IMR-90 (cell line): ENCODE measurements around the gene PCYT2. TPM values are rescaled to one million over a fixed set of nuclear protein-coding genes. Genes with fewer than 3 reads are reported as not detected.

Experiments used
- ATAC-seq: fragments of 200-7000 bp; cut with Tn5 transposase; 2 replicates; pipeline ENCODE4 v1.9.1; 2020; ENCODE audit warnings: low read depth, mild to moderate bottlenecking, moderate library complexity
- BruUV-seq: library from RNA; stranded (reverse); fragments of 400-500 nt; replicated peaks from 2 replicates; lab custom pipeline; 2021; lab: Mats Ljungman, UMichigan
- CTCF ChIA-PET: fragments of 300-600 bp; formaldehyde crosslinking; extraction: SDS; loops from one replicate; lab custom pipeline; 2021; ENCODE audit warnings: antibody characterized with exemption; lab: Yijun Ruan, JAX
- POLR2A ChIA-PET: fragments of 300-600 bp; sonication (Branson Sonifier 250); formaldehyde crosslinking; loops from one replicate; lab custom pipeline; 2022; ENCODE audit warnings: antibody characterized with exemption; ENCODE audit not compliant: unreplicated experiment; lab: Charles Lee
- DNase-seq: peaks from one replicate; pipeline ENCODE4 v3.0.0; 2013
- H2AFZ ChIP-seq: replicated peaks from 2 replicates; pipeline ENCODE3; 2013; ENCODE audit warnings: low read length, mild to moderate bottlenecking; ENCODE audit not compliant: poor library complexity
- H2AK5ac ChIP-seq: 2 replicates; pipeline ENCODE4 v1.6.1; 2013; ENCODE audit warnings: low read depth, low read length, inconsistent platforms
- H2AK9ac ChIP-seq: replicated peaks from 2 replicates; pipeline ENCODE3; 2013; ENCODE audit warnings: mild to moderate bottlenecking, low read depth, low read length, moderate library complexity; ENCODE audit not compliant: poor library complexity
- H2BK120ac ChIP-seq: 2 replicates; pipeline ENCODE4 v1.6.1; 2013; ENCODE audit warnings: low read depth, low read length, inconsistent platforms
- H2BK15ac ChIP-seq: 3 replicates; pipeline ENCODE4 v1.6.1; 2013; ENCODE audit warnings: low read depth, low read length, inconsistent platforms
- H2BK20ac ChIP-seq: 2 replicates; pipeline ENCODE4 v1.6.1; 2013; ENCODE audit warnings: low read depth, mild to moderate bottlenecking, inconsistent platforms, low read length, moderate library complexity
- H2BK5ac ChIP-seq: 2 replicates; pipeline ENCODE4 v1.6.1; 2013; ENCODE audit warnings: mild to moderate bottlenecking, low read depth, low read length, inconsistent platforms; ENCODE audit not compliant: poor library complexity, severe bottlenecking
- H3K14ac ChIP-seq: replicated peaks from 2 replicates; pipeline ENCODE4 v1.6.1; 2013; ENCODE audit warnings: low read depth, low read length, inconsistent platforms
- H3K18ac ChIP-seq: 2 replicates; pipeline ENCODE4 v1.6.1; 2013; ENCODE audit warnings: low read depth, low read length, control low read depth
- H3K23ac ChIP-seq: 2 replicates; pipeline ENCODE4 v1.6.1; 2013; ENCODE audit warnings: low read depth, low read length, inconsistent platforms
- H3K27ac ChIP-seq: 2 replicates; pipeline ENCODE4 v1.5.1; 2013; ENCODE audit warnings: mild to moderate bottlenecking, control low read depth, low read length; ENCODE audit not compliant: insufficient read depth
- H3K27me3 ChIP-seq: 2 replicates; pipeline ENCODE4 v1.6.1; 2013; ENCODE audit warnings: low read length; ENCODE audit not compliant: control insufficient read depth, insufficient read depth
- H3K36me3 ChIP-seq: 2 replicates; pipeline ENCODE4 v1.6.1; 2013; ENCODE audit warnings: low read length, mixed read lengths; ENCODE audit not compliant: control insufficient read depth, insufficient read depth
- H3K4ac ChIP-seq: 2 replicates; pipeline ENCODE4 v1.6.1; 2013; ENCODE audit warnings: low read depth, low read length, inconsistent platforms
- H3K4me1 ChIP-seq: 2 replicates; pipeline ENCODE4 v1.6.1; 2013; ENCODE audit warnings: low read length, mixed read lengths; ENCODE audit not compliant: control insufficient read depth, insufficient read depth
- H3K4me2 ChIP-seq: 2 replicates; pipeline ENCODE4 v1.6.1; 2013; ENCODE audit warnings: low read depth, mild to moderate bottlenecking, control low read depth, low read length, moderate library complexity
- H3K4me3 ChIP-seq: 2 replicates; pipeline ENCODE4 v1.5.1; 2013; ENCODE audit warnings: low read depth, mild to moderate bottlenecking, control low read depth, low read length, moderate library complexity; ENCODE audit not compliant: insufficient read depth
- H3K56ac ChIP-seq: 2 replicates; pipeline ENCODE4 v1.6.1; 2013; ENCODE audit warnings: low read length, inconsistent platforms; ENCODE audit not compliant: insufficient read depth; ENCODE audit errors: extremely low read depth
- H3K79me1 ChIP-seq, 2 experiments: 2 replicates each; pipeline ENCODE4 v1.6.1; 2013; ENCODE audit warnings: low read length in 2 of 2, inconsistent platforms in 1 of 2, low read depth in 1 of 2
- H3K9ac ChIP-seq: 2 replicates; pipeline ENCODE4 v1.6.1; 2013; ENCODE audit warnings: low read depth, low read length, control low read depth
- H3K9me1 ChIP-seq: 2 replicates; pipeline ENCODE4 v1.6.1; 2013; ENCODE audit warnings: low read length, inconsistent platforms; ENCODE audit not compliant: insufficient read depth
- H3K9me3 ChIP-seq: 2 replicates; pipeline ENCODE4 v1.6.1; 2013; ENCODE audit warnings: low read length; ENCODE audit not compliant: control insufficient read depth, insufficient read depth
- H4K20me1 ChIP-seq: 2 replicates; pipeline ENCODE4 v1.6.1; 2013; ENCODE audit warnings: low read length, inconsistent platforms; ENCODE audit not compliant: insufficient read depth
- H4K5ac ChIP-seq: 2 replicates; pipeline ENCODE4 v1.6.1; 2013; ENCODE audit warnings: mild to moderate bottlenecking, low read depth, low read length, control low read depth
- H4K8ac ChIP-seq, 2 experiments: 2 replicates each; pipeline ENCODE4 v1.6.1; 2013; ENCODE audit warnings: low read depth in 2 of 2, low read length in 2 of 2, control low read depth in 1 of 2, inconsistent platforms in 1 of 2
- H4K91ac ChIP-seq: 2 replicates; pipeline ENCODE4 v1.6.1; 2013; ENCODE audit warnings: low read depth, low read length, inconsistent platforms; ENCODE audit not compliant: insufficient read depth
- BHLHE40 ChIP-seq: fragments of 150-350 bp; IDR thresholded peaks from 2 replicates; pipeline ENCODE4 v1.6.1; 2016; ENCODE audit warnings: mild to moderate bottlenecking, low read depth, low read length
- CEBPB ChIP-seq: IDR thresholded peaks from 2 replicates; pipeline ENCODE4 v1.6.1; 2012; ENCODE audit warnings: low read depth, low read length, improper control_type of control experiment
- CHD1 ChIP-seq: IDR thresholded peaks from 2 replicates; pipeline ENCODE4 v1.6.1; 2012; ENCODE audit warnings: low read depth, low read length, improper control_type of control experiment
- CTCF ChIP-seq: conservative IDR thresholded peaks from 2 replicates; pipeline ENCODE4 v1.5.1; 2012; ENCODE audit warnings: mild to moderate bottlenecking, low read depth, low read length, improper control_type of control experiment
- ELK1 ChIP-seq: fragments of 150-350 bp; IDR thresholded peaks from 2 replicates; pipeline ENCODE4 v1.6.1; 2016; ENCODE audit warnings: low read depth, mild to moderate bottlenecking, low read length, moderate library complexity, borderline replicate concordance
- FOS ChIP-seq: fragments of 150-350 bp; IDR thresholded peaks from 2 replicates; pipeline ENCODE4 v1.6.1; 2016; ENCODE audit warnings: low read depth, low read length
- MAFK ChIP-seq: IDR thresholded peaks from 2 replicates; pipeline ENCODE4 v1.6.1; 2012; ENCODE audit warnings: low read depth, low read length, improper control_type of control experiment
- MAZ ChIP-seq: IDR thresholded peaks from 2 replicates; pipeline ENCODE4 v1.6.1; 2012; ENCODE audit warnings: low read depth, mild to moderate bottlenecking, low read length, improper control_type of control experiment, moderate library complexity, borderline replicate concordance
- MXI1 ChIP-seq: IDR thresholded peaks from 2 replicates; pipeline ENCODE4 v1.6.1; 2012; ENCODE audit warnings: low read depth, mild to moderate bottlenecking, low read length, moderate library complexity, borderline replicate concordance
- NFE2L2 ChIP-seq: fragments of 150-350 bp; IDR thresholded peaks from 2 replicates; pipeline ENCODE4 v1.6.1; 2016; ENCODE audit warnings: low read depth, mild to moderate bottlenecking, low read length
- POLR2A ChIP-seq: IDR thresholded peaks from 2 replicates; pipeline ENCODE4 v1.6.1; 2012; ENCODE audit warnings: mild to moderate bottlenecking, low read depth, low read length
- RAD21 ChIP-seq: IDR thresholded peaks from 2 replicates; pipeline ENCODE4 v1.6.1; 2012; ENCODE audit warnings: low read length, improper control_type of control experiment
- RCOR1 ChIP-seq: IDR thresholded peaks from 2 replicates; pipeline ENCODE4 v1.6.1; 2012; ENCODE audit warnings: mild to moderate bottlenecking, low read length, improper control_type of control experiment; ENCODE audit not compliant: insufficient replicate concordance
- RFX5 ChIP-seq: IDR thresholded peaks from 2 replicates; pipeline ENCODE4 v1.8.0; 2012; ENCODE audit warnings: low read depth, mild to moderate bottlenecking, low read length, moderate library complexity
- SMC3 ChIP-seq: fragments of 150-350 bp; IDR thresholded peaks from 2 replicates; pipeline ENCODE4 v1.6.1; 2016; ENCODE audit warnings: low read depth, mild to moderate bottlenecking, antibody characterized with exemption, low read length, moderate library complexity
- USF2 ChIP-seq: fragments of 150-350 bp; IDR thresholded peaks from 2 replicates; pipeline ENCODE4 v1.6.1; 2017; ENCODE audit warnings: mild to moderate bottlenecking, antibody characterized with exemption, low read length, low read depth
- WGBS, 2 experiments: methylation state at CpG; one replicate each; pipeline versions ENCODE4 v1.1.5 to v1.1.7; 2013; ENCODE audit warnings: missing lambda C conversion rate in 2 of 2; ENCODE audit not compliant: insufficient read length in 1 of 2; ENCODE audit errors: extremely low coverage in 2 of 2; 5-methylcytosine and 5-hydroxymethylcytosine counted together
- dilution Hi-C: fragments of 300-500 bp; cut with HindIII; formaldehyde crosslinking; loops from one replicate; pipeline ENCODE4 v1.14.3; 2018; ENCODE audit warnings: low sequenced_read_pairs; ENCODE audit not compliant: unreplicated experiment
- in situ Hi-C: fragments of 300-500 bp; cut with MboI; formaldehyde crosslinking; loops from 3 replicates; pipeline ENCODE4 v1.14.3; 2019; ENCODE audit warnings: low sequenced_read_pairs, inconsistent platforms, mixed read lengths
- intact Hi-C: fragments of 100-400 bp; cut with micrococcal nuclease; formaldehyde crosslinking; loops from 2 replicates; pipeline ENCODE4 v1.10.0; 2022
- polyA plus RNA-seq, 3 experiments: library from polyadenylated mRNA; depleted of rRNA; stranded (reverse); fragments of >200 nt; gene quantifications; 2 replicates each; pipeline ENCODE4 v1.2.3, GENCODE V29; 2012; ENCODE audit warnings: low replicate concordance in 1 of 3
- total RNA-seq: library from RNA; depleted of rRNA; stranded (reverse); fragments of >200 nt; gene quantifications from 2 replicates; pipeline ENCODE4 v1.2.3, GENCODE V29; 2012

The PCYT2 gene
- total and polyA plus RNA-seq, 2 of the 4 experiments (the other 2 are of a cell fraction), result 37.3 to 38.5 TPM

GRCh38 chr17:81895400-81895799 is 15.8 kb downstream of the PCYT2 start:
- no peak overlapping the region for H4K5ac ChIP-seq
- H2AK9ac ChIP-seq, result no peak overlapping the region
- no peak overlapping the region for H3K9ac ChIP-seq
- no peak overlapping the region for H3K18ac ChIP-seq
- H3K4me1 ChIP-seq, result peaks cover 14% of the 10 kb centered on the region
- H3K27me3 ChIP-seq, result no peaks in the 10 kb centered on the region
- no peak overlapping the region for H2AK5ac ChIP-seq
- CTCF ChIA-PET, result no interaction called here
- no peaks in the 10 kb centered on the region for H3K9me3 ChIP-seq
- no TSS peak for BruUV-seq
- no peak overlapping the region for H3K14ac ChIP-seq
- intact Hi-C loops (no loop called here), in situ Hi-C loops (no loop called here), dilution Hi-C loops (no loop called here)
- no peak overlapping the region for H3K4me3 ChIP-seq
- H2BK120ac ChIP-seq, result no peak overlapping the region
- no peak overlapping the region for H2BK15ac ChIP-seq
- 98% methylated on average over 6 of the region's 11 CpGs; no CpG with 5 or more reads in 1 of the 2 experiments for WGBS, 2 experiments
- H3K4ac ChIP-seq, result no peak overlapping the region
- H3K9me1 ChIP-seq, result peaks cover 14% of the 10 kb centered on the region; the same call in 1 of the 2 replicates
- no peak overlapping the region for H3K4me2 ChIP-seq
- DNase-seq (no peak), ATAC-seq (no peak)
- no peak overlapping the region for H3K56ac ChIP-seq
- no peak overlapping the region for H4K91ac ChIP-seq
- no peak overlapping the region for H3K23ac ChIP-seq
- H4K20me1 ChIP-seq, result peaks cover 19% of the 10 kb centered on the region
- peaks cover 40% of the 10 kb centered on the region for H3K36me3 ChIP-seq
- no peak for TF ChIP-seq MAFK
- no peak for TF ChIP-seq POLR2A
- no peak for TF ChIP-seq MAZ
- TF ChIP-seq ELK1, result no peak
- no peak for TF ChIP-seq CHD1
- TF ChIP-seq USF2, result no peak
- no peak for TF ChIP-seq RAD21
- TF ChIP-seq NFE2L2, result no peak
- TF ChIP-seq RCOR1, result no peak
- no peak for TF ChIP-seq MXI1
- TF ChIP-seq RFX5, result no peak
- TF ChIP-seq CTCF, result no peak
- no peak for TF ChIP-seq SMC3
- no peak for TF ChIP-seq FOS
- TF ChIP-seq CEBPB, result no peak
- no peak for TF ChIP-seq BHLHE40
- H2BK5ac ChIP-seq, result no peak overlapping the region
- H3K27ac ChIP-seq, result no peak overlapping the region
- peaks cover 16 to 58% of the 10 kb centered on the region in 2 experiments for H3K79me1 ChIP-seq
- H4K8ac ChIP-seq, result no peak overlapping the region
- H2AFZ ChIP-seq, result no peak overlapping the region
- no peak overlapping the region for H2BK20ac ChIP-seq
- POLR2A ChIA-PET, result no interaction called here
